Testis (tissue), 3 donors: ENCODE results near the gene PSMB7. TPM values are rescaled to one million over a fixed set of nuclear protein-coding genes. Genes with fewer than 3 reads are reported as not detected.
A peak's percentile ranks its signal among the peaks of the same experiment; 100 is the strongest.
"Not testable (repeated sequence)": the region's sequence is repeated elsewhere in the genome, so short reads cannot be mapped to it uniquely, and the experiment has no call there.

Source experiments
- DNase-seq: peaks from one replicate; pipeline ENCODE4 v3.0.0-alpha.2; 2019
- H3K27ac ChIP-seq, 2 donors: fragments of 200-600 bp; sonication (generic); one replicate each; pipeline ENCODE4 v1.5.1; 2019
- H3K27me3 ChIP-seq: fragments of 200-600 bp; sonication (generic); one replicate; pipeline ENCODE4 v1.5.1; 2019
- H3K36me3 ChIP-seq: fragments of 200-600 bp; sonication (generic); one replicate; pipeline ENCODE4 v1.5.1; 2017; ENCODE audit warnings: low read depth; ENCODE audit errors: missing control alignments
- H3K4me1 ChIP-seq: fragments of 200-600 bp; sonication (generic); one replicate; pipeline ENCODE4 v1.5.1; 2019
- H3K4me3 ChIP-seq, 2 donors: fragments of 200-600 bp; sonication (generic); one replicate each; pipeline ENCODE4 v1.5.1; 2017 to 2019
- H3K9me3 ChIP-seq: fragments of 200-600 bp; sonication (generic); one replicate; pipeline ENCODE4 v1.5.1; 2017
- POLR2A ChIP-seq: fragments of 450-650 bp; IDR thresholded peaks from one replicate; pipeline ENCODE4 v1.6.1; 2017; ENCODE audit warnings: antibody characterized with exemption, mild to moderate bottlenecking, moderate library complexity
- WGBS, 2 donors: methylation state at CpG; one replicate each; pipeline ENCODE4 v1.1.5; 2018; 5-methylcytosine and 5-hydroxymethylcytosine counted together
- intact Hi-C: fragments of 100-400 bp; cut with DNase I; formaldehyde crosslinking; loops from one replicate; pipeline ENCODE4 v1.15.1; 2023; ENCODE audit warnings: low total_unique reads
- polyA plus RNA-seq: library from polyadenylated mRNA; stranded (reverse); fragments of 350-450 nt; fragmentation: Illumina TruSeq; extraction: RNeasy Lipid Tissue Mini Kit (QIAGEN cat#74804); gene quantifications from one replicate; pipeline ENCODE4 v1.2.3, GENCODE V29; 2014; ENCODE audit warnings: low read depth, low replicate concordance; ENCODE audit not compliant: insufficient read depth
- total RNA-seq, 2 donors: library from RNA; depleted of rRNA; stranded (reverse); fragments of >200 nt; gene quantifications; one replicate each; pipeline ENCODE4 v1.2.3, GENCODE V29; 2016
- TF ChIP-seq, protein P1 (sequence below), 3 experiments: fragments of 450-650 bp in 2 of 3; fragments of 200-600 bp in 1 of 3; sonication (generic) in 1 of 3; IDR thresholded peaks; one replicate each; pipeline ENCODE4 v1.5.1; 2016 to 2019; ENCODE audit warnings: antibody characterized with exemption in 3 of 3, mild to moderate bottlenecking in 2 of 3, moderate library complexity in 1 of 3

PSMB7 gene
- total and polyA plus RNA-seq, 3 donors from 2014 or later, result 156 to 310 (median 188) TPM

DNA sequence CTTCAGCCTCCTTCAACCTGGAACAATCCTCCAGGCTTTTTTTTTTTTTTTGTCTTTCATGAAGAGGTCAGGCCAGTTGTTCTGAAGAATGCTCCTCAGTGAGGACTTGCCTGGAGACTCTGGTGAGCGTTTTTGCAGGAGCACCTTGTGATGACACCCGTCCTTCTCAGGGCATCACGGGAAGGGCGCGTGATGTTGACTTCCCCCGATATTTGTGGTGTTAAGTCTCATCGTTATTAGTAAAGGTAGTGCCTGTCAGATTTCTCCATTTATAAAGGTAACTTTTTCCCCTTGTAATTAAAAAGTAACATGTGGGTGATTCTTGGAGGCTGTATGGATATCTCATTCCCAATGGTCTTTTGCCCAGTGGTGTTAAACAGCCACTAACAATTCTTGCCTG is 11.1 kb upstream of the PSMB7 start:
- Histone ChIP-seq H3K4me1 (peaks cover 6% of the 10 kb centered on the region), H3K9me3 (no peaks in the 10 kb centered on the region), H3K4me3 (no peak overlapping the region), H3K27ac (no peak overlapping the region), H3K36me3 (no peaks in the 10 kb centered on the region), H3K27me3 (no peaks in the 10 kb centered on the region)
- DNase-seq, result no peak
- intact Hi-C loops, result no loop called here
- WGBS, 2 donors, result 89 to 95% methylated on average over 7 of the region's 7 CpGs
- TF ChIP-seq POLR2A, result no peak
- TF ChIP-seq, protein P1, sequence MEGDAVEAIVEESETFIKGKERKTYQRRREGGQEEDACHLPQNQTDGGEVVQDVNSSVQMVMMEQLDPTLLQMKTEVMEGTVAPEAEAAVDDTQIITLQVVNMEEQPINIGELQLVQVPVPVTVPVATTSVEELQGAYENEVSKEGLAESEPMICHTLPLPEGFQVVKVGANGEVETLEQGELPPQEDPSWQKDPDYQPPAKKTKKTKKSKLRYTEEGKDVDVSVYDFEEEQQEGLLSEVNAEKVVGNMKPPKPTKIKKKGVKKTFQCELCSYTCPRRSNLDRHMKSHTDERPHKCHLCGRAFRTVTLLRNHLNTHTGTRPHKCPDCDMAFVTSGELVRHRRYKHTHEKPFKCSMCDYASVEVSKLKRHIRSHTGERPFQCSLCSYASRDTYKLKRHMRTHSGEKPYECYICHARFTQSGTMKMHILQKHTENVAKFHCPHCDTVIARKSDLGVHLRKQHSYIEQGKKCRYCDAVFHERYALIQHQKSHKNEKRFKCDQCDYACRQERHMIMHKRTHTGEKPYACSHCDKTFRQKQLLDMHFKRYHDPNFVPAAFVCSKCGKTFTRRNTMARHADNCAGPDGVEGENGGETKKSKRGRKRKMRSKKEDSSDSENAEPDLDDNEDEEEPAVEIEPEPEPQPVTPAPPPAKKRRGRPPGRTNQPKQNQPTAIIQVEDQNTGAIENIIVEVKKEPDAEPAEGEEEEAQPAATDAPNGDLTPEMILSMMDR (IDR thresholded peaks at IDR 0.05), result no peak

DNA sequence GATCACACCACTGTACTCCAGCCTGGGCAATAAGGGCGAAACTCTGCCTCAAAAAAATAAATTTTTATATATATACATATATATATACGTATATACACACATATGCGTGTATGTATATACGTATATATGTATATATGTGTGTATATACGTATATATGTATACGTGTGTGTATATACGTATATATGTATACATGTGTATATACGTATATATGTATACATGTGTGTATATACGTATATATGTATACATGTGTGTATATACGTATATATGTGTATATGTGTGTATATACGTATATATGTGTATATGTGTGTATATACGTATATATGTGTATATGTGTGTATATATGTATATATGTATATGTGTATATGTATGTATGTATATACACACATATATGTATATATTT is 10.5 kb upstream of the PSMB7 start:
- H3K36me3 ChIP-seq, DNase-seq, H3K4me3 ChIP-seq, H3K27me3 ChIP-seq, H3K9me3 ChIP-seq, H3K27ac ChIP-seq, intact Hi-C loops, H3K4me1 ChIP-seq: not testable (repeated sequence)
- 86 to 91% methylated on average over 12 of the region's 12 CpGs for WGBS, 2 donors

DNA sequence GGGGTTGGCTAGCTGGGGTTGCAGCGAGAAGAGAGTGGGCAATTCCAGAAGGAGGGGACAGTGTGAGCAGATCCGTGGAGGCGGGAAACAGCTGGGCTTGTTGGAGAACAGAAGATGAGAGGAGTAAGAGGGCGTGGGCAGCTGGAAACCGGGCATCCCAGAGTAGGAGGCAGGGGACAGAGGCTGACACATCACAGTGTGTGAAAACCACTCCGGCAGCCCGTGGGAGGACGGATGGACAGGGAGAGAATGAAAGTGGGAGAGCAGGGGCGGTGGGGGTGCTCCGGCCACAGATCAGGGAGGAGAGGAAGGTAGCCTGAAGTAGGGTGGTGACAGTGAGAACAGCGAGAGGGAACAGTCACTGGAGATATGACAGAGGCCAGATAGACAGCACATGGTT is 8.3 kb upstream of the PSMB7 start:
- Histone ChIP-seq H3K9me3 (no peaks in the 10 kb centered on the region), H3K36me3 (no peaks in the 10 kb centered on the region), H3K4me1 (peaks cover 6% of the 10 kb centered on the region), H3K27me3 (no peaks in the 10 kb centered on the region), H3K27ac (no peak overlapping the region), H3K4me3 (no peak overlapping the region)
- peak; percentile 45 for DNase-seq
- TF ChIP-seq, protein P1 (IDR thresholded peaks at IDR 0.05), result no peak
- TF ChIP-seq POLR2A, result no peak
- 38 to 44% methylated on average over 11 of the region's 11 CpGs for WGBS, 2 donors
- intact Hi-C loops, result no loop called here

DNA sequence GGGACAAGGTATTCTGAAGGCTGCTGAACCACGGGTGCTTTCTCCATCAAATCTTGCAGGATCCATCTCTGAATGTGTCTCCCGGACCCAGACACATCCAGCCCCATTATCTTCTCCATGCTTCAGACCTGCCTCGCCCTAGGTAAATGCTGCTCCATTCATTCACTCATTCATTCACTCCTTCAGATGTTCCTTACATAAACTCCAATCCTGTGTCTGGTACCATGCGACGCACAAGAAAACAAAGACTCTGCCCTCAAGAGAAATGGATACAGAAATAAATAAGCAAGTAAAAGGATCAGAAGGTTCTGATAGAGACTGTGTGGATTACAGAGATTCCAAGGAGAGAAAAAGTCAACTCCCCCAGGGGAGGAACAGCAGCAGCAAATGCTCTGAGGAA is 7.9 kb upstream of the PSMB7 start:
- intact Hi-C loops, result no loop called here
- Histone ChIP-seq H3K27me3 (no peaks in the 10 kb centered on the region), H3K4me1 (peaks cover 6% of the 10 kb centered on the region), H3K9me3 (no peaks in the 10 kb centered on the region), H3K27ac (no peak overlapping the region), H3K4me3 (no peak overlapping the region), H3K36me3 (no peaks in the 10 kb centered on the region)
- no peak for DNase-seq
- TF ChIP-seq POLR2A, result no peak
- TF ChIP-seq, protein P1 (IDR thresholded peaks at IDR 0.05), result no peak
- WGBS, 2 donors, result 63 to 73% methylated on average over 5 of the region's 5 CpGs

DNA sequence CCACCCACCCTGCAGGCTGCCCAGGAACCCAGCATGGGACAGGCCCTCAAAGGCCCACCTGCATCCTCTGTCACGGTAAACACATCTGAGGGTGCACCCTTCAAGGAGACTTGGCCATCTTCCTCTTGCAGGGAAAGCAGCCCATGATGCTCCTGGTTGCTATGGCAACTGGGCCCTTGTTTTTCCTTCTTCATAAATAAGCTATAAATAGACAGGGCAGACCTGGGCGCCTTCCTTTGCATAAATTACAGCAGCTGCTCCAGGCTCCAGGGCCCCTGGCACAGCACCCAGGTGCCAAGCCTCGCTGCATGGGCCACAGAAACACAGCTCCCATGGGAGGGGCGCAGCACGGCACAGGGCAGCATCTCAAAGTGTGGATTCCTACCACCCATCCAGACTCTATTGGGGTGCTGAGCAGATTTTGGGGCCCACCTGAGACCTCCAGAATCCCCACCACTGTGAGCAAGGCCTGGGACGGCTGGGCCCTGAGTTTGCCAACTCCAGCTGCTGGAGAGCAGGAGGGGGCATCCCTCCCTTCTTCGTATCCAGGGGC is 5.8 kb upstream of the PSMB7 start:
- WGBS, 2 donors, result 78 to 85% methylated on average over 5 to 7 of the region's 7 CpGs
- Histone ChIP-seq H3K4me3 (no peak overlapping the region), H3K27ac (no peak overlapping the region), H3K36me3 (no peaks in the 10 kb centered on the region), H3K4me1 (peaks cover 6% of the 10 kb centered on the region), H3K9me3 (no peaks in the 10 kb centered on the region), H3K27me3 (no peaks in the 10 kb centered on the region)
- intact Hi-C loops, result no loop called here
- no peak for DNase-seq
- TF ChIP-seq, protein P1 (IDR thresholded peaks at IDR 0.05), result no peak
- TF ChIP-seq POLR2A, result no peak
